Heart right ventricle (tissue), 16 donors: ENCODE results near the gene TEAD1. TPM values are rescaled to one million over a fixed set of nuclear protein-coding genes. Genes with fewer than 3 reads are reported as not detected.

ENCODE experiments used
- ATAC-seq, 8 donors: fragments of 200-7000 bp; cut with Tn5 transposase; one replicate each; pipeline ENCODE4 v1.9.1; 2020; ENCODE audit warnings: mild to moderate bottlenecking in 8 of 8, moderate library complexity in 8 of 8, moderate number of reproducible peaks in 1 of 8
- DNase-seq, 2 donors: peaks; one replicate each; pipeline ENCODE4 v3.0.0-alpha.2; 2020
- H3K27ac ChIP-seq, 10 donors: fragments of 200-600 bp; sonication (generic) in 2 of 10; one replicate each; pipeline versions ENCODE4 v1.5.0 to v1.8.0; 2020 to 2022; ENCODE audit warnings: mild to moderate bottlenecking in 3 of 10
- H3K27me3 ChIP-seq, 7 donors: fragments of 200-600 bp; one replicate each; pipeline ENCODE4 v1.8.0; 2021 to 2022; ENCODE audit warnings: mild to moderate bottlenecking in 2 of 7
- H3K36me3 ChIP-seq, 9 donors: fragments of 200-600 bp; sonication (generic) in 1 of 9; one replicate each; pipeline versions ENCODE4 v1.5.0 to v1.8.0; 2020 to 2022; ENCODE audit warnings: mild to moderate bottlenecking in 2 of 9
- H3K4me1 ChIP-seq, 9 donors: fragments of 200-600 bp; sonication (generic) in 1 of 9; one replicate each; pipeline versions ENCODE4 v1.5.0 to v1.8.0; 2020 to 2022; ENCODE audit warnings: mild to moderate bottlenecking in 4 of 9
- H3K4me3 ChIP-seq, 10 donors: fragments of 200-600 bp; sonication (generic) in 2 of 10; one replicate each; pipeline versions ENCODE4 v1.5.0 to v1.8.0; 2020 to 2022; ENCODE audit warnings: mild to moderate bottlenecking in 7 of 10, moderate library complexity in 2 of 10
- H3K9me3 ChIP-seq, 11 donors: fragments of 200-600 bp in 10 of 11; sonication (generic) in 2 of 11; one replicate each; pipeline versions ENCODE4 v1.5.0 to v1.8.0; 2013 to 2022; ENCODE audit warnings: mild to moderate bottlenecking in 2 of 11, control low read depth in 1 of 11, moderate library complexity in 1 of 11
- WGBS, 2 donors: extraction: QIAGEN DNeasy Blood & Tissue Kit; methylation state at CpG; one replicate each; pipeline ENCODE4 v1.1.7; 2013; ENCODE audit warnings: inconsistent platforms in 1 of 2; 5-methylcytosine and 5-hydroxymethylcytosine counted together
- intact Hi-C, 10 donors: fragments of 100-400 bp; cut with DNase I; formaldehyde crosslinking; loops; one replicate each; pipeline versions ENCODE4 v1.11.1 to v1.14.2; 2022
- polyA plus RNA-seq, 2 donors: library from polyadenylated mRNA; stranded (reverse); fragments of 200-250 nt; gene quantifications; one replicate each; pipeline ENCODE4 v1.2.3, GENCODE V29; 2013
- total RNA-seq, 10 donors: library from RNA; stranded (reverse); fragmentation: NEBNext Ultra II Directional in 3 of 10; extraction: Animal tissue kit (Norgen Biotek cat#: 25700) in 3 of 10; gene quantifications; one replicate each; pipeline versions ENCODE4 v1.2.1 to v1.2.4, GENCODE V29; 2021 to 2023
- TF ChIP-seq, protein P1 (sequence below), 9 donors: fragments of 200-600 bp; sonication (generic) in 2 of 9; IDR thresholded peaks; one replicate each; pipeline versions ENCODE4 v1.5.0 to v1.8.0; 2021 to 2022; ENCODE audit warnings: antibody characterized with exemption in 9 of 9, mild to moderate bottlenecking in 5 of 9, moderate library complexity in 1 of 9
- donor health status: Arrhythmogenic right ventricular cardiomyopathy.
- donor health status: ischemic (EF 13 %, LVEDD 7.1; RV severe dilation, severe dysfunction).
- donor health status: healthy with polysubstance abuse.
- donor health status: DM: no; HTN: yes; CAD: no.
- donor health status: DM: no; HTN: no; CAD: no.
- donor health status: ischemic (EF 25% LVEDD 6.9; RV normal size, moderate dysfunction).
- donor health status: ischemic (EF 25% LVEDD 5.7; RV mildly dilated, moderate dysfunction).
- donor health status: healthy.
- donor health status: DM: yes; HTN: yes; CAD: no.
- donor health status: Ischemic cardiomyopathy.
- donor health status: ischemic (EF 35%, LVEDD 5.7; RV mildly dilated, moderate dysfunction).
- donor health status: nonischemic (EF 11% LVEDD 7.7; RV severe dilation, severe dysfunction).
- donor health status: DM: yes; HTN: yes; CAD: no.
- donor health status: PGD.
- donor health status: ischemic (EF 29% LVEDD 5.4; RV normal size, mild dysfunction).
- donor health status: nonischemic (EF 23%, LVEDD 6.1; RV moderate dilation, normal function).

The TEAD1 gene
- total and polyA plus RNA-seq, 12 donors, result 12.7 to 138 (median 116) TPM

- Histone ChIP-seq H3K9me3 (no peaks in the 10 kb centered on the region), H3K4me3 (no peak overlapping the region), H3K36me3 (no peaks in the 10 kb centered on the region), H3K27me3 (no peaks in the 10 kb centered on the region), H3K27ac (peak overlapping the region in 1 of 10 donors; percentile 39), H3K4me1 (peaks cover 15 to 71% (median 41%) of the 10 kb centered on the region in 9 donors)
- ATAC-seq, result no peak
- 82 to 87% methylated on average over 6 of the region's 6 CpGs for WGBS, 2 donors
- intact Hi-C loops, result loop anchor here in 5 of 10 donors (5.0 to 10.0 kb wide), 4 partner anchors 67 to 403 kb away; partner anchors contain the start of gene TEAD1 (in 2 of the 5)
- no peak for DNase-seq
- TF ChIP-seq, protein P1, sequence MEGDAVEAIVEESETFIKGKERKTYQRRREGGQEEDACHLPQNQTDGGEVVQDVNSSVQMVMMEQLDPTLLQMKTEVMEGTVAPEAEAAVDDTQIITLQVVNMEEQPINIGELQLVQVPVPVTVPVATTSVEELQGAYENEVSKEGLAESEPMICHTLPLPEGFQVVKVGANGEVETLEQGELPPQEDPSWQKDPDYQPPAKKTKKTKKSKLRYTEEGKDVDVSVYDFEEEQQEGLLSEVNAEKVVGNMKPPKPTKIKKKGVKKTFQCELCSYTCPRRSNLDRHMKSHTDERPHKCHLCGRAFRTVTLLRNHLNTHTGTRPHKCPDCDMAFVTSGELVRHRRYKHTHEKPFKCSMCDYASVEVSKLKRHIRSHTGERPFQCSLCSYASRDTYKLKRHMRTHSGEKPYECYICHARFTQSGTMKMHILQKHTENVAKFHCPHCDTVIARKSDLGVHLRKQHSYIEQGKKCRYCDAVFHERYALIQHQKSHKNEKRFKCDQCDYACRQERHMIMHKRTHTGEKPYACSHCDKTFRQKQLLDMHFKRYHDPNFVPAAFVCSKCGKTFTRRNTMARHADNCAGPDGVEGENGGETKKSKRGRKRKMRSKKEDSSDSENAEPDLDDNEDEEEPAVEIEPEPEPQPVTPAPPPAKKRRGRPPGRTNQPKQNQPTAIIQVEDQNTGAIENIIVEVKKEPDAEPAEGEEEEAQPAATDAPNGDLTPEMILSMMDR (IDR thresholded peaks at IDR 0.05), result no peak
These were observed 143.6 kb downstream of the TEAD1 start for GRCh38 chr11:12817681-12818332.

DNA sequence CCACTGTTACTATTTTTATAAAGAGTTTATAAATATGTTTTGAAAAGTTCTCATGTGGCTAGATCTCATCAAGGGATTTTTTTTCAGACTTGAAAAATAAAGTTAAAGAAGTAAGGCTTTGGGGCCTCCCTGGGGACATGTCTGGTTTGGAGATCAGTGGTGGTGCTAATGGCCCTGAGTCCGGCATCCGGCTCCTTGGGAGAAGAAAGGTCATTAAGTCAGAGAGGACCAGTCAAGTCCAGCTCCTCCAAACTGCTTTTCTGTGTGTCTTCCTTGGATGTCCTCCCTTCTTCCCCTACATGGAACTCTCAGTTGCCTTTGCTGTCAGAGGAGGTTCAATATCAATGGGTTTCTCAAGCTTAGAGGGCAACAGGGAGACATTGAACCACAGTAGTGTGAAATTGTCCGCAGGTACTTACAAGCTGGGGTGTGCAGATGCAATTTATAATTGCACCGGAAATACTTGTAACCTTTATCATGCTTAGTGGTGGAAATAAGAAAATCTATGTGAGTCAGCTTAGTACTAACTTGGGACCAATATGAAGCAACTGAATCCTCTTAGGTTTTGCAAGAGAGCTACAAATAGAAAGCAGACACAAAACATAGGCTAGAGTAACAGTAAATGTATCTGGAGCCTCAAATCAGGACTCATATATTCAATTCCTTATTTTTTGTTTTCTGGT lies 144.3 kb downstream of the TEAD1 start:
- H3K4me1 ChIP-seq, result peaks cover 11 to 71% (median 38%) of the 10 kb centered on the region in 9 donors
- no peak overlapping the region for H3K4me3 ChIP-seq
- H3K36me3 ChIP-seq, result no peaks in the 10 kb centered on the region
- intact Hi-C loops, result loop anchor here in 5 of 10 donors (5.0 to 10.0 kb wide), 4 partner anchors 66 to 404 kb away; partner anchors contain the start of gene TEAD1 (in 2 of the 5)
- no peaks in the 10 kb centered on the region for H3K9me3 ChIP-seq
- H3K27ac ChIP-seq, result peak overlapping the region in 2 of 10 donors; percentile 23 to 39
- ATAC-seq, result peak in 5 of 8 donors; percentile 6 to 66 (median 23)
- H3K27me3 ChIP-seq, result no peaks in the 10 kb centered on the region
- TF ChIP-seq, protein P1 (IDR thresholded peaks at IDR 0.05), result no peak
- 67% methylated on average over 4 of the region's 4 CpGs for WGBS, 2 donors
- DNase-seq, result peak; percentile 29 to 55

- no peaks in the 10 kb centered on the region for H3K36me3 ChIP-seq
- ATAC-seq (no peak), DNase-seq (no peak)
- intact Hi-C loops, result loop anchor here in 2 of 10 donors (10.0 kb wide), 2 partner anchors 62 to 408 kb away; no protein-coding TSS in a partner anchor
- 75 to 84% methylated on average over 4 of the region's 4 CpGs for WGBS, 2 donors
- no peak overlapping the region for H3K4me3 ChIP-seq
- H3K27me3 ChIP-seq, result no peaks in the 10 kb centered on the region
- no peak overlapping the region for H3K27ac ChIP-seq
- TF ChIP-seq, protein P1 (IDR thresholded peaks at IDR 0.05), result no peak
- peaks cover 0 to 14% (median 0%) of the 10 kb centered on the region in 11 donors for H3K9me3 ChIP-seq
- H3K4me1 ChIP-seq, result peaks cover under 1 to 61% (median 39%) of the 10 kb centered on the region in 9 donors
These were observed 148.3 kb downstream of the TEAD1 start for GRCh38 chr11:12822392-12823022.
